Kidney (tissue), 14 donors: ENCODE data around the gene COX10. TPM values are rescaled to one million over a fixed set of nuclear protein-coding genes. Genes with fewer than 3 reads are reported as not detected.

Experiments
- DNase-seq, 5 donors: peaks; one replicate each; pipeline ENCODE4 v3.0.0-alpha.2; 2013 to 2020
- FAIRE-seq: peaks from 2 replicates; lab custom pipeline; 2012; peaks lifted over from hg19 to GRCh38; lab: Jason Lieb, UNC
- H3K27ac ChIP-seq, 2 donors: one replicate each; pipeline ENCODE4 v1.7.0; 2013; ENCODE audit warnings: low read depth in 2 of 2, low read length in 2 of 2, inconsistent platforms in 1 of 2
- H3K27me3 ChIP-seq: one replicate; pipeline ENCODE4 v1.7.1; 2013; ENCODE audit warnings: low read length, inconsistent platforms; ENCODE audit not compliant: control insufficient read depth, insufficient read depth
- H3K36me3 ChIP-seq, 3 donors: one replicate each; pipeline versions ENCODE4 v1.7.0 to v1.7.1; 2013; ENCODE audit warnings: low read length in 3 of 3, control low read depth in 1 of 3, inconsistent platforms in 1 of 3; ENCODE audit not compliant: insufficient read depth in 3 of 3, control insufficient read depth in 2 of 3
- H3K4me1 ChIP-seq, 3 donors: one replicate each; pipeline versions ENCODE4 v1.7.0 to v1.7.1; 2013; ENCODE audit warnings: low read length in 3 of 3, inconsistent platforms in 1 of 3, low read depth in 1 of 3; ENCODE audit not compliant: control insufficient read depth in 2 of 3, insufficient read depth in 2 of 3
- H3K4me3 ChIP-seq, 3 donors: one replicate each; pipeline versions ENCODE4 v1.7.0 to v1.8.1; 2013; ENCODE audit warnings: low read length in 3 of 3, control low read depth in 1 of 3, inconsistent platforms in 1 of 3
- H3K9ac ChIP-seq, 3 donors: one replicate each; pipeline versions ENCODE4 v1.7.0 to v1.7.1; 2013; ENCODE audit warnings: low read length in 3 of 3, control low read depth in 1 of 3, inconsistent platforms in 1 of 3
- H3K9me3 ChIP-seq, 3 donors: one replicate each; pipeline versions ENCODE4 v1.7.0 to v1.7.1; 2013; ENCODE audit warnings: low read length in 3 of 3, control low read depth in 1 of 3, inconsistent platforms in 1 of 3; ENCODE audit not compliant: control insufficient read depth in 2 of 3, insufficient read depth in 1 of 3
- intact Hi-C: fragments of 100-400 bp; cut with DNase I; formaldehyde crosslinking; loops from one replicate; pipeline ENCODE4 v1.11.1; 2022
- polyA plus RNA-seq: library from polyadenylated mRNA; stranded (reverse); fragments of 350-450 nt; fragmentation: Illumina TruSeq; extraction: RNeasy Lipid Tissue Mini Kit (QIAGEN cat#74804); gene quantifications from one replicate; pipeline ENCODE4 v1.2.3, GENCODE V29; 2014; ENCODE audit warnings: low read depth, low replicate concordance; ENCODE audit not compliant: insufficient read depth
- total RNA-seq: library from RNA; stranded (reverse); fragmentation: NEBNext Ultra II Directional; extraction: Animal tissue kit (Norgen Biotek cat#: 25700); gene quantifications from one replicate; pipeline ENCODE4 v1.2.1, GENCODE V29; 2021
- TF ChIP-seq, protein P1 (sequence below): IDR thresholded peaks from 3 replicates; pipeline ENCODE4 v1.5.1; 2012; ENCODE audit warnings: mild to moderate bottlenecking, moderate library complexity, borderline replicate concordance; ENCODE audit not compliant: insufficient read depth; ENCODE audit errors: extremely low read depth
- donor health status: control.
- donor health status: control.
- donor health status: control.
- donor health status: control.
- donor health status: control.
- donor health status: DM: yes; HTN: yes; CAD: no.
- donor health status: Normal renal cell carcinoma (clear cell type).

COX10 gene
- total and polyA plus RNA-seq, 2 donors from 2014 or later: 14.2 to 18.0 TPM

DNA sequence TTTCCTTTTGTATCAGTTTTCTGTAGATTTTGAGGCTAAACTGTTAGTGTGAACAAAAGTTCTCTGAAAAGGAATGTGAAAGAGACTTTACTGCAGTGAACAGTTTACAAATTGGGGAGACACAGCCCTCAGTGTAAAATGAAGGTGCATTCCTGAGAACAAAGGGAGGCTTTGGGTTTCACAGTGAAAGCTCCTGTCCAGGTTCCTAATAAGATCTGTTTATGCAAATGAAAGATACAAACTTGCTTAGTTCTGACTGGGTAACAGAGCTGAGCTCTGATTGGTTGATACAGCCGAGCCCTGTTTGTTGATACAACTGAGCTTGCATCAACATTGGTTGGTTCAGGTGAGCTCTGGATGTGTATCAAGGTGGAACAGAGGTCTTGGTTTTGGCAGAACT, 175.7 kb downstream of the COX10 start:
- Histone ChIP-seq H3K4me3 (no peak overlapping the region), H3K9ac (no peak overlapping the region), H3K9me3 (no peaks in the 10 kb centered on the region), H3K27me3 (no peaks in the 10 kb centered on the region), H3K4me1 (no peaks in the 10 kb centered on the region), H3K36me3 (no peaks in the 10 kb centered on the region), H3K27ac (no peak overlapping the region)
- FAIRE-seq: no peak
- TF ChIP-seq, protein P1, sequence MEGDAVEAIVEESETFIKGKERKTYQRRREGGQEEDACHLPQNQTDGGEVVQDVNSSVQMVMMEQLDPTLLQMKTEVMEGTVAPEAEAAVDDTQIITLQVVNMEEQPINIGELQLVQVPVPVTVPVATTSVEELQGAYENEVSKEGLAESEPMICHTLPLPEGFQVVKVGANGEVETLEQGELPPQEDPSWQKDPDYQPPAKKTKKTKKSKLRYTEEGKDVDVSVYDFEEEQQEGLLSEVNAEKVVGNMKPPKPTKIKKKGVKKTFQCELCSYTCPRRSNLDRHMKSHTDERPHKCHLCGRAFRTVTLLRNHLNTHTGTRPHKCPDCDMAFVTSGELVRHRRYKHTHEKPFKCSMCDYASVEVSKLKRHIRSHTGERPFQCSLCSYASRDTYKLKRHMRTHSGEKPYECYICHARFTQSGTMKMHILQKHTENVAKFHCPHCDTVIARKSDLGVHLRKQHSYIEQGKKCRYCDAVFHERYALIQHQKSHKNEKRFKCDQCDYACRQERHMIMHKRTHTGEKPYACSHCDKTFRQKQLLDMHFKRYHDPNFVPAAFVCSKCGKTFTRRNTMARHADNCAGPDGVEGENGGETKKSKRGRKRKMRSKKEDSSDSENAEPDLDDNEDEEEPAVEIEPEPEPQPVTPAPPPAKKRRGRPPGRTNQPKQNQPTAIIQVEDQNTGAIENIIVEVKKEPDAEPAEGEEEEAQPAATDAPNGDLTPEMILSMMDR: no peak
- intact Hi-C loops: no loop called here
- no peak for DNase-seq

DNA sequence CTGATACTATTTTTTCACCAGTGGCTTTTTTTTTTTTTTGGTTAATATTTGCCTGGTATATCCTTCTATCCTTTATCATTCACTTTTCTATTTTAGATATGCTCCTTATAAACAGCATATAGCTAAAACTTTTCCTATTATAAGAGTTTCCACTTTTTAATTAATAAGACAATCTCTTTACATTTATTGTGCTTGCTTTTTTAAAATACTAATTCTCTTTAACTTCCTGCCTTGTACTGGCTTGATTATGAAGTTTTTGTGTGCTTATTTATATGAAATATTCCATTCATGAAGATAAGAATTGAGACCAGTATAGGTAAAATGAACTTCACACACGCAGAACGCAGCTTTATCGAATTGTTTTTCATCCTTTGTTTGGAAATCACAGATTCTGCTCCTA, 176.3 kb downstream of the COX10 start:
- intact Hi-C loops: no loop called here
- no peaks in the 10 kb centered on the region for H3K36me3 ChIP-seq
- DNase-seq (no peak), FAIRE-seq (no peak)
- H3K27ac ChIP-seq: no peak overlapping the region
- no peak overlapping the region for H3K9ac ChIP-seq
- no peak overlapping the region for H3K4me3 ChIP-seq
- TF ChIP-seq, protein P1: no peak
- no peaks in the 10 kb centered on the region for H3K9me3 ChIP-seq
- no peaks in the 10 kb centered on the region for H3K27me3 ChIP-seq
- no peaks in the 10 kb centered on the region for H3K4me1 ChIP-seq

Other genes starting within 250 kb of the COX10 start
- gene CDRT15, start 167.4 kb downstream of the COX10 start, total RNA-seq: not detected
- gene CDRT15, start 167.4 kb downstream of the COX10 start, polyA plus RNA-seq: not detected
- 5.3 TPM for gene HS3ST3B1, start 231.6 kb downstream of the COX10 start, total RNA-seq
- gene HS3ST3B1, start 231.6 kb downstream of the COX10 start, polyA plus RNA-seq: 4.8 TPM